Osteocyte (in vitro differentiated cells): ENCODE measurements around the gene DLL1. TPM values are rescaled to one million over a fixed set of nuclear protein-coding genes. Genes with fewer than 3 reads are reported as not detected.
"Not testable (repeated sequence)": the region's sequence is repeated elsewhere in the genome, so short reads cannot be mapped to it uniquely, and the experiment has no call there.

ENCODE experiments used
- DNase-seq: peaks from one replicate; pipeline ENCODE4 v3.0.0; 2021; ENCODE audit warnings: mixed read lengths; ENCODE audit not compliant: unreplicated experiment; ENCODE audit errors: extremely low spot score
- H3K27ac Mint-ChIP-seq: one replicate; pipeline ENCODE4 v1.8.0; 2021; ENCODE audit warnings: mild to moderate bottlenecking, mixed read lengths; ENCODE audit not compliant: unreplicated experiment
- H3K27me3 Mint-ChIP-seq: one replicate; pipeline ENCODE4 v1.8.0; 2021; ENCODE audit warnings: mixed read lengths; ENCODE audit not compliant: unreplicated experiment
- H3K36me3 Mint-ChIP-seq: one replicate; pipeline ENCODE4 v1.8.0; 2021; ENCODE audit warnings: mixed read lengths; ENCODE audit not compliant: unreplicated experiment
- H3K4me1 Mint-ChIP-seq: one replicate; pipeline ENCODE4 v1.8.0; 2021; ENCODE audit warnings: mixed read lengths; ENCODE audit not compliant: unreplicated experiment
- H3K4me3 Mint-ChIP-seq: one replicate; pipeline ENCODE4 v1.8.0; 2021; ENCODE audit warnings: mild to moderate bottlenecking, moderate library complexity, mixed read lengths; ENCODE audit not compliant: unreplicated experiment
- H3K9me3 Mint-ChIP-seq: one replicate; pipeline ENCODE4 v1.8.0; 2021; ENCODE audit warnings: mixed read lengths; ENCODE audit not compliant: unreplicated experiment
- long read RNA-seq: library from polyadenylated mRNA; unstranded; transcript quantifications from one replicate; pipeline ENCODE4 v2.0.0, GENCODE V29; 2021
- total RNA-seq: library from RNA; stranded (reverse); gene quantifications from 2 replicates; pipeline ENCODE4 v1.2.1, GENCODE V29; 2021
- TF ChIP-seq, protein P1 (sequence below): fragments of 200-600 bp; sonication (generic); IDR thresholded peaks from 2 replicates; pipeline ENCODE4 v1.5.0; 2021; ENCODE audit warnings: antibody characterized with exemption, mild to moderate bottlenecking, moderate library complexity

The DLL1 gene, protein sequence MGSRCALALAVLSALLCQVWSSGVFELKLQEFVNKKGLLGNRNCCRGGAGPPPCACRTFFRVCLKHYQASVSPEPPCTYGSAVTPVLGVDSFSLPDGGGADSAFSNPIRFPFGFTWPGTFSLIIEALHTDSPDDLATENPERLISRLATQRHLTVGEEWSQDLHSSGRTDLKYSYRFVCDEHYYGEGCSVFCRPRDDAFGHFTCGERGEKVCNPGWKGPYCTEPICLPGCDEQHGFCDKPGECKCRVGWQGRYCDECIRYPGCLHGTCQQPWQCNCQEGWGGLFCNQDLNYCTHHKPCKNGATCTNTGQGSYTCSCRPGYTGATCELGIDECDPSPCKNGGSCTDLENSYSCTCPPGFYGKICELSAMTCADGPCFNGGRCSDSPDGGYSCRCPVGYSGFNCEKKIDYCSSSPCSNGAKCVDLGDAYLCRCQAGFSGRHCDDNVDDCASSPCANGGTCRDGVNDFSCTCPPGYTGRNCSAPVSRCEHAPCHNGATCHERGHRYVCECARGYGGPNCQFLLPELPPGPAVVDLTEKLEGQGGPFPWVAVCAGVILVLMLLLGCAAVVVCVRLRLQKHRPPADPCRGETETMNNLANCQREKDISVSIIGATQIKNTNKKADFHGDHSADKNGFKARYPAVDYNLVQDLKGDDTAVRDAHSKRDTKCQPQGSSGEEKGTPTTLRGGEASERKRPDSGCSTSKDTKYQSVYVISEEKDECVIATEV
- 1.6 and 2.6 TPM in 2 replicates for total RNA-seq
- long read RNA-seq: 0 reads

DNA sequence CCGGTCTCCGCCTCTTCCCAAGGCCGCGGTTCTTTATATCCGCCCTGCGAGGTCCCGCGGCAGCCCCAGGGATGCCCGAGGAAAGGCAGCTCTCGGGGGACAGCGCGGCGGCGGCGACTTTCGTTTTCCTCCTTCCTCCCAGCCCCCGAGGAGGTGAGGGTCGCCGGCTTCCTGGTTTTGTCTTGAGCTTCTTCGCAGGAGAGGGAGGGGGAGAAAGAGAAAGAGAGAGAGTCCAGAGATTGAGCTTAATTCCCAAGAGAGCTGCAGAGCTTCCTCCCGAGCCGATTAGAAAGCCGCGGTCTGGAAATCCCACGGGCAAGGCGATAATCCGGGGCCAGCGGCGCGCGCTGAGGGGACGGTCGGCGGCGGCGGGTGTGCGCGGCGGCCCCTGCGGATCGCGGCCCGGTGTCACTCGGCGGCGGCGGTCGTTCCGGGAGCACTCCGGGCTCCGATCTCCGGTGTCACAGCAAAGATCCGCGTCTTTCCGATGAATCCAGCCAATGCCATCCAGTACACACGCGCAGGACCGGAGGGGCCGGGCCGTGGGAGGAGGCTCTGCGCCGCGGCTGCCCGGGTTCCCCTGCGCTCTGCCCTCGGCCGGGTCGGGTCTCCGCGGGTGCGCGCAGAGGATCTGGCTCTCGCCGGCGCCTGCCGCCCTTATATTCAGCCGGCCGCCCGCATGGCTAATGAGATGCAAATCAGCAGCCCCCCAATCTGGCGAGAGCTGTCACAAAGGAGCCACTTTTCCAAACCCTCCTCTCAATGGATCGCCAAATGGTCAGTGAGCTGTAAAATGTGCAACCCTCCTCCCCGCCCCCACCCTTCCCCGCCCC, at the start of gene DLL1:
DLL1 (minus strand) TSS at position 783 of the 833 bp plus-strand sequence. CDS start 939 bp downstream, outside the sequence.
- TF ChIP-seq, protein P1, sequence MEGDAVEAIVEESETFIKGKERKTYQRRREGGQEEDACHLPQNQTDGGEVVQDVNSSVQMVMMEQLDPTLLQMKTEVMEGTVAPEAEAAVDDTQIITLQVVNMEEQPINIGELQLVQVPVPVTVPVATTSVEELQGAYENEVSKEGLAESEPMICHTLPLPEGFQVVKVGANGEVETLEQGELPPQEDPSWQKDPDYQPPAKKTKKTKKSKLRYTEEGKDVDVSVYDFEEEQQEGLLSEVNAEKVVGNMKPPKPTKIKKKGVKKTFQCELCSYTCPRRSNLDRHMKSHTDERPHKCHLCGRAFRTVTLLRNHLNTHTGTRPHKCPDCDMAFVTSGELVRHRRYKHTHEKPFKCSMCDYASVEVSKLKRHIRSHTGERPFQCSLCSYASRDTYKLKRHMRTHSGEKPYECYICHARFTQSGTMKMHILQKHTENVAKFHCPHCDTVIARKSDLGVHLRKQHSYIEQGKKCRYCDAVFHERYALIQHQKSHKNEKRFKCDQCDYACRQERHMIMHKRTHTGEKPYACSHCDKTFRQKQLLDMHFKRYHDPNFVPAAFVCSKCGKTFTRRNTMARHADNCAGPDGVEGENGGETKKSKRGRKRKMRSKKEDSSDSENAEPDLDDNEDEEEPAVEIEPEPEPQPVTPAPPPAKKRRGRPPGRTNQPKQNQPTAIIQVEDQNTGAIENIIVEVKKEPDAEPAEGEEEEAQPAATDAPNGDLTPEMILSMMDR: no peak
- peak within 1 kb of the TSS; percentile 91 for H3K4me3 Mint-ChIP-seq
- no peak for DNase-seq
- H3K27ac Mint-ChIP-seq: peak within 1 kb of the TSS; percentile 71
- H3K4me1 Mint-ChIP-seq: peaks cover 33% of the 10 kb centered on the region
- peaks cover 5% of the 10 kb centered on the region for H3K36me3 Mint-ChIP-seq
- H3K9me3 Mint-ChIP-seq: no peaks in the 10 kb centered on the region
- H3K27me3 Mint-ChIP-seq: peaks cover 45% of the 10 kb centered on the region

DNA sequence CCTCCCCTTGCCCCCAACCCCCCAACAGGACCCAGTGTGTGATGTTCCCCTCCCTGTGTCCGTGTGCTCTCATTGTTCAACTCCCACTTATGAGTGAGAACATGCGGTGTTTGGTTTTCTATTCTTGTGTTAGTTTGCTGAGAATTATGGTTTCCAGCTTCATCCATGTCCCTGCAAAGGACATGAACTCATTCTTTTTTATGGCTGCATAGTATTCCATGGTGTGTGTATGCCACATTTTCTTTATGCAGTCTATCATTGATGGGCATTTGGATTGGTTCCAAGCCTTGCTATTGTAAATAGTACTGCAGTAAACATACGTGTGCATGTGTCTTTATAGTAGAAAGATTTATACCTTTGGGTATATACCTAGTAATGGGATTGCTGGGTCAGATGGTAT, 44.3 kb upstream of the DLL1 start:
- not testable (repeated sequence) for H3K4me1 Mint-ChIP-seq, H3K4me3 Mint-ChIP-seq, H3K9me3 Mint-ChIP-seq, H3K27me3 Mint-ChIP-seq, H3K27ac Mint-ChIP-seq, DNase-seq
- peaks cover 42% of the 10 kb centered on the region for H3K36me3 Mint-ChIP-seq

DNA sequence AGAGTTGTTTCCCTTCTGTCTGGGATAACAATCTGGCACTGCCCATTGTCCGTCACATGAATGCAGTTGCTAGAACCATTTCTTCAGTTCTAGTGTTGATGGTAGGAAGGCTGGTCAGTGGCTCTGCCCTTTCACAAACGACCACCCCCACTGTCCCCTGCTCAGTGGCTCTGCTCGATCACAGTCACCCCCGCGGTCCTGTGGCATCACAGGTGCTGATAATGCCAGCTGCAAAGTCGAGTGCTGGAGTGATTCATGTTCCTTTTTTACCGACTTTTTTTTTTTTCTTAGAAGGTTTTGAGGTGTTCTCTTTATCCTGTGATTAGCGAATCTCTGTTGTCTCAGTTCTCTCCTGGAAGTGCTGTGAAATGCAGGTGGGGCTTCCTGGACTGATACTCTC, 38.4 kb upstream of the DLL1 start:
- TF ChIP-seq, protein P1: no peak
- H3K27me3 Mint-ChIP-seq: no peaks in the 10 kb centered on the region
- no peak for DNase-seq
- no peaks in the 10 kb centered on the region for H3K9me3 Mint-ChIP-seq
- no peak overlapping the region for H3K4me3 Mint-ChIP-seq
- no peaks in the 10 kb centered on the region for H3K4me1 Mint-ChIP-seq
- H3K27ac Mint-ChIP-seq: no peak overlapping the region
- H3K36me3 Mint-ChIP-seq: peaks cover 36% of the 10 kb centered on the region

DNA sequence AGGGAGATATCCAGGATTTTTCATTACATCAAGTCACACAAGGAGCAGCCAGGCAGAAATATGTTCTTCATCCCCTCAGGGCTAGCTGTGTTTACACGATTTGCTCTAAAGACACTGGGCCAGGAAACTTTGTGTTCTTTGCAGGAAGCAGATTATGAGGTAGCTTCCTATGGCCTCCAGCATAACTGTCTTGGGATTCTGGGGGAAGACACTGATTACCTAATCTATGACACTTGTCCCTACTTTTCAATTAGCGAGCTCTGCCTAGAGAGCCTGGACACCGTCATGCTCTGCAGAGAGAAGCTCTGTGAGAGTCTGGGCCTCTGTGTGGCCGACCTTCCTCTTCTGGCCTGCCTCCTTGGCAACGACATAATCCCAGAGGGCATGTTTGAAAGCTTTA, 26.8 kb upstream of the DLL1 start:
- no peak for DNase-seq
- Mint-ChIP-seq H3K9me3 (no peaks in the 10 kb centered on the region), H3K27me3 (no peaks in the 10 kb centered on the region), H3K36me3 (peaks cover 35% of the 10 kb centered on the region), H3K27ac (no peak overlapping the region), H3K4me1 (peaks cover 6% of the 10 kb centered on the region), H3K4me3 (no peak overlapping the region)
- TF ChIP-seq, protein P1: no peak

DNA sequence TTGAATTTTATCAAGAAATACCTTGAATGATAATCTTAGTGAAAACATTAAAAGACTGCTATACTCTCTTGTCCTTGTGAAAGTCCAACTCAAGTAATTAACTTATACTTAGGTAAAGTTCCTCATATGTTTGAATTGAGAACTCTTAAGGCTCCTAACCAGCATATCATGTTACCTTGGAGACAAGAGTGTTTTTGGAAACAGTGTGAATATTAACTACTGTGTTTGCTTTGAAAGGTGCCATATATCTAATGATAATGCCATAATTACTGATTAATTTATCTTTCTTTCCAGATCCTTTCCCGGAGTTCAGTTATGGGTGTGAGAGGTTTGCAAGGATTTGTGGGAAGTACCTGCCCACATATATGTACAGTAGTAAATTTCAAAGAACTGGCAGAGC, 26.2 kb upstream of the DLL1 start:
- TF ChIP-seq, protein P1: no peak
- Mint-ChIP-seq H3K4me3 (no peak overlapping the region), H3K27ac (no peak overlapping the region), H3K36me3 (peaks cover 29% of the 10 kb centered on the region), H3K27me3 (no peaks in the 10 kb centered on the region), H3K9me3 (no peaks in the 10 kb centered on the region), H3K4me1 (peaks cover 6% of the 10 kb centered on the region)
- no peak for DNase-seq
